ENCODE data around the gene GRIN2A.

Gene GRIN2A

DNA sequence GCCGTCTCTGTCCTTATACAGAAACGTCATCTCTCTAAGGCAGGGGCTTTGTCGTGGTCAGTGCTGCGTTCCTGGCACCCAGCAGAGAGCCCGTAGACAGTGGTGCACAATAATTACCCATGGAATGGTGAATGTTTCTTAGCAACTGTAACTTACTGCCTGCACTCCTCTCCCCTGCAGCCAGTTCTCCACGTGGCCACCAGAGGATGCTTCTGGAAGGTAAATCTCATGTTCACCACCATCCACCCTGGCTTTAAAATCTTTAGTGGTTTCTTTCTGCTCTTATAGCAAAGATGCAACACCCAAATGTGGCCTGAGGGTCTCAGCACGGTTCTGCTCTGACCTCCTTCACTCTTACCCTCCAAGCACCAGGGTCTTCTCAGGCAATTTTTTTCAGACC is 150.8 kb downstream of the GRIN2A start:
- DNase-seq (ENCODE audit: low read depth): no peak

DNA sequence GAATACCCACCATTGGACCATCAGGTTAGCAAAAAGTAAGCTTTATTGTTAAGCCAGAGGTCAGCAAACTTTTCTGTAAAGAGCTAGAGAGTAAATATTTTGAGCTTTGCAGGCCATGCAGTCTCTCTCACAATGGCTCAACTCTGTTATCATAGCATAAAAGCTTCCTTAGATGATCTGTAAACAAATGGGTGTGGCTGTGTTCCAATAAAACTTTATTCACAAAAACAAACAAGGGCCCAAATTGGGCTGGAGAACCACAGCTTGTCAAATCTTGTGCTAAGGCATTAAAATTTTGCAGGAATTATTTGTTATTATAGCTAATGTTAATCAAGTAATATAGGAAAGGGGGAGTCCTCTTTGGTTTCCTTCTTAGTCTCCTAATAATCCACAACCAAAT is 153.6 kb downstream of the GRIN2A start:
- no peak for DNase-seq (ENCODE audit: low read depth)

DNA sequence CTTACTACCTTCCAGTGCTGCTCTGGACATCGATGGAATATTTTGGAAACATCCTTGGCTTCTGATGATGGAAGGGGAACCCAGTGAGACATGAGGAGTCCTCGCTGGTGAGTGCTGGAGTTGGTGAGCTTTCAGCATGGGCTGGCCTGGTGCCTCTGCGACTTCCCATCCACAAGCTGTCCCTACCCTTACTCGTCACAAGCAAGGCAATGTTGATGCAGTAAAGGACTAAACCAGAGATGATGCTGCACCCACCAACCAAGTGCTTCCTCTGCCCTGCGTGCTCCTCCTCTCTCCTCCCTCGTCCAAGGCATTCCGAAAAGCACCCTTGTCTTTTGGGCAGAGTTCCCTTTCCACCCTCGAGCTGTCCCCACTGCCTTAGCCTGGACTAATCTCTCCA is 154.7 kb downstream of the GRIN2A start:
- no peak for DNase-seq (ENCODE audit: low read depth)

DNA sequence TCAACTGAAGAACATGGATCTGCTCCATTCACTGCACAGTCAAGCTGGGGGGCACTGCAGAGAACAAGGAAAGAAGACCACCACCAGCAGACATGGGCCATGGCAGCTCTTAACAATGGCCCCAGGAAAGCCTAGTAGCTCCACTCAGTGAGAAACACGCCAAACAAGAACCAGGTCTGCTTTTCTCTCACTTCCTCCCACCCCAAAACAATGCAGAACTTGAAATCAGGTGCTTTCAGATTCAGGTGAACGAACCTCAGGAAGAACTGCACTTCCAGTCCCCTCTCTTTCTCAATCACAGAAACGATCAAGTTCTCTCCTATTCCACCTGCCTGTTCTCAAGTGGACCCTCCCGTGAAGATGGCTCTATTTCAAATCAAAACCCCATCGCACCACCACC is 155.6 kb downstream of the GRIN2A start:
- DNase-seq (ENCODE audit: low read depth): no peak

DNA sequence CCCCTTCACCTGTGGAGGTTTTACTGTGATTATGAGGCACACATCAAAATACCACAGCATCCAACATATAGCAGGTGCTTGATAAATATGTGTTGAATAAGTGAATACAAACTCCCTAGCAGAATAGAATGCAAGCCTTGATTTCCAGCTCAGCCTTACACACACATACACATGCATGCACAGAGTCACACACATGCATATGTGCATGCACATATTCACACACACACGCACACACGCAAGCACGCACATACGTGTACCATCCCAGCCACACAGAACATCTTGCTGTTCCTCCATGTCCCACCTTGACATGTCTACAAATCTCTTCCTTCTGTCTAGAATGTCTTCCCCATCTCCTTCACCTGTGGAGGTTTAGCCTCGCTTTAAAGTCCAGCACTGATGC is 160.1 kb downstream of the GRIN2A start:
- DNase-seq (ENCODE audit: low read depth): no peak

DNA sequence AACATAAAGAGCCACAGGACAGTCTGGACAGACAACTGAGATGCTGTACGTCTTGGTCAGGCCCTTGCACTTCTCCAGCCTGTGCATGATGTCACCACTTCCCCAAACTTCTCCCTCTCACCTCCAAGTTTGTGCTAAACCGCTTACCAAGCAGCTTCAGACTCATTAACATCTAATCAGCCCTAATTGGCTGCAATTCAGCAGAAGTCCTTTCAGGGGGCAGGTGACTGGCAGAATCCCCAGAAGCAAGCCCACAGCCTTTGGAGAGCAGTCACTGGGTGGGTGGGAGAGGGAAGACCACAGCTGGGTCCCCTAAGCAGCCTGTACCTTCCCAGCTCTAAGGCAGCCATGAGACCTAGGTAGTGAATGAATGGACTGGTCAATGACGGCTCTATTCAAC is 161.4 kb downstream of the GRIN2A start:
- DNase-seq (ENCODE audit: low read depth): no peak

DNA sequence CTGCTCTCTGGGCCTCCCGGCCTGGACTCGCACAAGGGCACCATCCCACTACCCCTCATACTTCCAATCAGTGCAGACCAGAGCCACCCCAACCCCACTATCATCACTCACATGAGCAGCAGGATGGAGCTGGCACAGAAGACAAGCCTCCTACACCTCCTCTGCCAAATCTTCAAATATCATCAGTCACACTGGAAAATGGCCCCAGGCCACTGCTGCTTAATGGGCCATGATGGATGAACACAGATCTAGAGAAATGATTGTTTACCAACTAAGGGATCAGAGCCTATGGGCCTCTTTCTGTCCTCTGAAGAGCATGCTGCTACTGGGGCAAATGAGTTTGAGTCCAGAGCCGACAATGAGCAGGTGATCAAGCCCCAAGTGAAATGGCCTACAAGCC is 165.5 kb downstream of the GRIN2A start:
- no peak for DNase-seq (ENCODE audit: low read depth)

DNA sequence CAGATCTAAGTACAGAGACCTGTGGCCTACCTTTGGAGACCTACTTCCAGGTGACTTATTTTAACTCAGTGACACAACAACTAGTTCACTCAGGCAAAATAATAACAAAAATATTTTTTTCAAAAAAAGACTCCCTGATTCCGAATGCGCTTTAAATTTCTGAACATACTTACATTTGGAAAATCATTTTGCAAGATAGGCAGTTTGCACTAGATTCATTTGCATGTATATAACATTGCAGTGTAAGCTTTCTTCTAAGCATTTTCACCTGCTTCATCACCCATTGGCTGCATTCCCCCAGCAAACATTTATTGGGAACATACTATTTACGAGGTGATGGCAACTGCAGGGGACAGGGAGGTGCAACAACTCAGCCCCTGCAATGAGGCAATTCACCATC is 166.8 kb downstream of the GRIN2A start:
- DNase-seq (ENCODE audit: low read depth): no peak

DNA sequence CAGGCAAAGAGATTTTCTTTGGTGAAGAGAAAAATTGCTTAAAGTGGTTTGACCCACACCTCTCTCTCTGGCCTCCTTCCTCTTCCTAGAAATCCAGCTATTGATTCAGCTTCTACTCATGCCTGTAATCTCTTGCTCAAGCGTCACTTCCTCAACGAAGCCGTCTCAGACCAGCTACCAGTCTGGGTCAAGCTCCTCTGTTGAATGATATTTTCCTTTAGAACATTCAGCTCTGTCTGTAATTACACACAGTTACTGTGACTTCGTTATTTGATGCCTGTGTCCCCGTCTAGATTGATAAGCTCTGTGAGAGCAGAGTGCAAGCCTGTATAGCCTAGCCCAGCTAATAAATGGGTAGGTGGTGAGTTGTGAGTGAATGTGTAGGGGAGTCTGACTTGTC is 168.5 kb downstream of the GRIN2A start:
- DNase-seq (ENCODE audit: low read depth): no peak

DNA sequence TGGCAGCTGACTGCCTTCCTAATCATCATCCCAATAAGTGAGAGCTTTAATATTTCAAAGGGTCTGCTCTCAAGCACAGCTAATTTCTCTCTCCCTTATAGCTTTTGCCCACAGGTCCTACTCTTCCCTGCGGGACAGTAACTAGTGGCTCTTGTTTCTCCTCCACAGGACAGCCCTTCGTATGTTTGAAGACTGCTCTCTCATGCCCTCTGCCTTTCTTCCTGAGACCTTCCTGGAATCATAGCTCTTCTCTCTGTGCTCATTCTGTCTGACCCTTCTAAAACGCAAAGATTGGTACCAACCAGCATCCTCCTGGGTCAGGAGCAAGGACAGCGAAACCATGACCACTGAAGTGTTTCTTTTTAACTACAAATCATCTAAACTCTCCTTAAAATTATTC is 168.9 kb downstream of the GRIN2A start:
- DNase-seq (ENCODE audit: low read depth): no peak

DNA sequence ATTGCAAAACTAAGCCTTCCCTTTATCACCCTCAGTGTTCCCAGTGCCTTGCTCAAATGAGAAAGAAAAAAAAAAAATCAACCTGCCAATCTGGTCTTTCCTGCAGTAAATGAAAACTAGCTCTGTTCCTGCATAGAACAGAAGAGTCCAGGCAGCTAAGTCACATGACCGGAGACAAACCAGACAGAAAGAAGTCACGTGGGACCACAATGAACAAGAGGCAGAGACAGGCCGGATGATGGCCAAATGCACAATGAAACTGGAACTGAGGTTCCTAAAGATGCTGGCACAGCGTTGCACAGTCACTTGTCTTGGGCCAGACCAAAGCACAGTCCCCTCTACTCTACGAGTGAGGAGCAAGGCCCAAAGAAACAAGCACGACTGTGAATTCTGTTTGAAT is 172.5 kb downstream of the GRIN2A start:
- no peak for DNase-seq (ENCODE audit: low read depth)

DNA sequence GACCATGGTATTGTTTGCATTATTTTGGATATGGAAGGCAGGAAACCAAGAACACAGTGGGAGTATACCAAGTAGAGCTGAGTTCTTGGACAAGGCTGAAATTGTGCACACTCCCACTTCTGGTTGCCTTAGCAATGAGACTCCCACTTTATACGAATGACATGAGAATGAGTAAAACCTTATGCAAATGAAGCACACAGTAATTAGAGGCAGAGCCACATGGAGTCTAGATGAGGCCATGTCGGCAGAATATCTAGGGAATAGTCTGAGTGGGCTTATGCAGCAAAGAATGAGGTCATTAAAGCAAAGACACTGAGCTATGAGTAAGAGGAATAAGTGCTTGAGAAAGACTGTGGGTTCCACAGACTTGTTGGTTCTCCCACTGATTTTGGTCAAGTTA is 178.7 kb downstream of the GRIN2A start:
- no peak for DNase-seq (ENCODE audit: low read depth)

DNA sequence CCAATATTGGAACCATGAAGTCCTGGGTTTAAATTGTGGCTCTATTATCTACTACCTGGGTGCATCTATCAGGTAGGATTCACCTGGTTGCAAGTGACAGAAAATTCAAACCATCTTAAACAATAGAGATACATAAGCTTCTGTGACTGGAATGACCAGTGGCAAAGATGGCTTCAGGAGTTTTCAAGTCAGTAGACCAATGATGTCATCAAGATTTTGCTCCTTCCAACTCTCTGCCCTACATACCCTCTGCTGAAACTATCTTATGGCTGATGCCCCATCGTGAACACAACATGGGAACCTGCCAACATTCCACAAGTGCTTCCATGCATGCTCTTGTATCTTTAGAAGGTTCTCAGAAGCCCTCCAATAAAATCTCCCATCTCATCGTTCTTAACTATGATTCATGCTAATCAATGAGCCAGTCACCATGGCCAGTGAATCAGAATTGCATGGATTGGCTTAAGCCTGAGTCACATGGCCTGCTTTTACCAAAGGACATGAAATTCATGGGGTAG is 180.9 kb downstream of the GRIN2A start:
- DNase-seq (ENCODE audit: low read depth): no peak

DNA sequence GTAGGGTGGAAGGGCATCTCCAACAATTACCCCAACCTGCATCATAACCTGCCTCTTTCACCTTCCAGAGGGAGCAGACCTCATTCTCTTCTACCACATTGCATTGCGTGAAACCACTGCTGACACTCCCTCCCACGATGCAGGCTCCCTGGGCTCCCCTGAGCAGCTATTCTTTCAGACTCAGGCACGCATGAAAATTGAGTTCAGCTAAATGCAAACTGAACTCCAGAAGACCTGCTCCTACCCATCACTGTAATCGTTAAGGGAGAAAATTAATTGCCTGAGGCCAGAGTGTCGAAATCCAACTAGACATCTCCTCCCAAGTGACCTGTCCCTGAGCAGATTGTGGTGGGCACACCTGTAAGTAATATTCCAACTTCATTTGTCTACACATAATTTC is 186.0 kb downstream of the GRIN2A start:
- no peak for DNase-seq (ENCODE audit: low read depth)

DNA sequence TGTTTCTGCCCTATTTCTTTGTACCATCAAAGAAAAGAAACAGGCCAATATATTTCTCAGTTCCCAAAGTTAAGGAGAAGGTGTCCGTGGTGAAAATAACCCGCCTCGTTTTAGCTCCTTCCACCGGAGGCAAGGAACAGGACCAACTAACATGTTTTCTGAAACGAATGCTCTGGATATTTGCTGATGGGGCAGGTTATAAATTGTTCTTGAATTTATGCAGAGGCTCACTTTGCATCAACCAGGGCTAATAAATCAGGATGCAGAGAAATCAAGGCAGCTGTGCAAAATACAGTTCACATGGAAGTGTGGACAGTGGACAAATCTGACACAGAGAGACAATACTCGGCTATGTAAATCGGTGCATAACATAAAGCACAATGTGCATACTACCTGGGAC is 189.8 kb downstream of the GRIN2A start:
- no peak for DNase-seq (ENCODE audit: low read depth)

DNA sequence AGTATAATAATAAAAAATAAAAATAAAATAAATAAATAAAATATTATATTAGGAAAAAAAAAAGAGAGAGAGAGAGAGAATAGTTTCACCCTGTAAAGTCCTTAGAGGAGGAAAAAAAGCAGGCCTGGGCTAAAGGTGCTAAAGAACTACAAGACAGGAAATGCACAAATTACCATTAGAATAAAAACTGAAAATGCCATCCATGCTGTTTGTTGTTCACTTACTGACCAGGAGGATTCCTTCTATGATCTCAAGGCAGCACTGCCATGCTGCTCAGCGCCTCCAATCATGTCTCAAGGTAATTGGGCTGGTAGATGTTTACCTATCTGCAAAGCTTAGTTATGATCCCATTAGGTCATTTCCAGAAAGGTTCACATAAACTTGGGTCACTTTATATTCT is 201.2 kb downstream of the GRIN2A start:
- DNase-seq (ENCODE audit: low read depth): no peak

DNA sequence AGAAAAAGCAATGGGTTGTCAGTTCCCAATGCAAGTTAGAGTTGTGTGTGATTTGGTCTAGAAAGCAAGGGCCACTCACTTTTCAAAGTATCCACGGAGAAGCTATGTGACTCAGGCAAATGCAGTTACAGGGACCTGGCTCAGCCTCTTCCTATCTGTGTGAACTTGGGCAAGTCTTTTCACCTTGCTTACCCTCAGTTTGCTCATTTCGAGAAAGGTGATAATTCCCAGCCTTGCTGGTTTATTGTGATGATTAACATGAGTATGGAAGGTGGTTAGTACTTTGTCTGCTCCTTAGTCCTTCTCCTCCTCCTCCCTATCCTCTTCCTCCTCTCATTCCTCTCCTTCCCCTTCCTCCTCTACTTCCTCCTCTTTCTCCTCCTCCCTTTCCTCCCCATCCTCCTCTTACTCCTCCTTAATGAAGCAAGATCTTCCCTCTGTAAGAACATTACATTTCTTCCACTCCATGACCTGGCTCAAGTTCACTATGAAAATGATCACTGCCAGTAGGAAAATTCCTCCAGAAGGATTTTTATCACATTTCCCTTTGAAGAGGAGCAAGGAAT is 204.0 kb downstream of the GRIN2A start:
- DNase-seq (ENCODE audit: low read depth): no peak

DNA sequence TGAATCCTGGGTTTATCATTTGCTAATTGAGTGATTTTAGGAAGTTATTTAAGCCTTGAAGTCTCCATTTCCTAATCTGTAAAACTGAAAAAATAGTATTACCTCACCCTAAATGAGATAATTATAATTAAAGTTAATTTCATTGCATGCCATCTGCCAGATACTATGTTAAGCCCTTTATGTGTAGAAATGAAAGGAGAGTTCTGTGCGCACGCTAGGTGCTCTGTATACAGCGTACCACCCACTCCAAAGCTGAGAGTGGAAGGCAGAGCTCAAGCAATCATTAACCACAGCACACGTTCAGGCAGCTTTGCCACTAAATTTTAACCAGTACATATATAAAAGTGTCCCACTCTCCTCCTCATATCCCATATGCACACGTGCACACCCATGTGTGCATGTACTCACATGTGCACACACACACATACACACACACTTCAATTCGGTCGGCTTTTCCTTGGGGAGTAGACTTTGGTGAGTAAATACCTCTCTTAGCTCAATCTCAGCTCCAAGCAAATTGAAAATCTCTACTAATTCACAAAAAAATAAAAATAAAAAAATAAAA is 204.8 kb downstream of the GRIN2A start:
- no peak for DNase-seq (ENCODE audit: low read depth)

DNA sequence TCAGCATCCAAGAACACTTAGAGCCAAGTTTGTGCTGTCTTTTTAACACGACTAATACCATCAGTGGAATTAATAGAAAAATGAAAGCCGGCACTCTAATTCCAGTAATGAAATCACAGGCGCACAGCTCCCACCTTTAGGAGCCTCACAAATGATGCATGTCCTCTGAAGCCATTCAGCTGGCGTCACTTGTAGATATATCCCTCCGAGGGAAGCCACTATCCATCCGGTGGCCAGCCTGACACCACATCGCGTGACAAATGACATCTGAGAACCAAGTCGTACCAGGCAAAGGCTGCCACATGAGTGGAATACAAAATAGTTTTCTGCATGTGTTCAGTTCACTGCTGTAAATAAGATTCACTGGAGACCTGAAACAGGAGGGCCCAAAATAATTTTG is 205.6 kb downstream of the GRIN2A start:
- DNase-seq (ENCODE audit: low read depth): no peak

DNA sequence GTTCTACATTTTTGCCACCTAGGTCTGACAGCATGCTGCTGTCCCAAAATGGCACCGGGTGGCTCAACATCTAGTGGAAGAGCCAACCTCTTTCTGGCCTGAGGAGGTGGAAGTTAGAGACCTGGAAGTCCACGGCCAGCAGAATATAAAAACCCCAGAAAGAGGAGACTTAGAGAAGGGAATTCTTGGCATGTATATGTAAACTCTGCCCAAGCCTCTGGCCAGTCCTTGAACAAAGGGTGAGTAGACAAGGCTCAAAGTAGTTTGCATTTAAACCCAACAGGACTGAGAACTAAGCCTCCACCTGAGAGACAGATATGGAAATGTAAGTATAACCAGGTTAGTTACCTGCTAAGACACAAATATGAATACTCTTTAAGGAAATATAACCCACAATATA is 210.3 kb downstream of the GRIN2A start:
- no peak for DNase-seq (ENCODE audit: low read depth)

DNA sequence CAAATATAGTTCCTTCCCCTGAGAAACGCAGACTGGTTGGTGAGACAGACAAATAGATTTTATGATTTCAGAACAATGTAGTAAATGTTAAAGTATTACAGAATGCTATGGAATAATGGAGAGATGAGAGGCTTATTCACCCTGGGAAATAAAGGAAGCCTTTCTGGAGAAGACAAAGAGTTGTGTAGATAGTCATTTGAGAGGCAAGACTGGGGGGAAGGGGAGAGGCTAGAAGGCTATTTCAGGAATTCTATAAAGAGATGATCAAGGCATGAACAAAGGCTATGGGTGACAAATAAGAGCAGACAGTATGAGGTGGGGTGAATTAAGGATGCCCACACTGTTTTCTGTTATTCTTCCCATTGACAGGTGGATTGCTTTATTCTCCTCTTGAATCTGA is 211.4 kb downstream of the GRIN2A start:
- DNase-seq (ENCODE audit: low read depth): no peak

DNA sequence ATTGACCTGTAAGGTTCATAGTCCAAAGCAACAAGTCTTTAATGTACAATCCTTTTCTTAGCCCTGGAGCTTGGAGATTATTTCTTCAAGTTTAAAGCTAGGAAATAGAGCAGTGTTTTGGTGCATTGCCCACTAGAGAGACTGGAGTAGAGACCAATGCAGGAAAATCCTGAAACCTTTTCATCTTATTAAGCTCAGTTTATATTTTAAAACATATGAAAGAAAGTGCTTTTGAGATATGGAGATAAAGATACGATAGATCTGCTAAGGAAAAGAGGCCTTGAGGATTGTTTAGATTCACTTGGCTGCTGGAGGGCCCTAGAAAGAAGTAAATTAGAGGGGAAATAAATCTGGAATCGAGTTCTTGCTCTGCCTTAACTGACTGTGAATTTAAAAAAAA is 212.0 kb downstream of the GRIN2A start:
- no peak for DNase-seq (ENCODE audit: low read depth)

DNA sequence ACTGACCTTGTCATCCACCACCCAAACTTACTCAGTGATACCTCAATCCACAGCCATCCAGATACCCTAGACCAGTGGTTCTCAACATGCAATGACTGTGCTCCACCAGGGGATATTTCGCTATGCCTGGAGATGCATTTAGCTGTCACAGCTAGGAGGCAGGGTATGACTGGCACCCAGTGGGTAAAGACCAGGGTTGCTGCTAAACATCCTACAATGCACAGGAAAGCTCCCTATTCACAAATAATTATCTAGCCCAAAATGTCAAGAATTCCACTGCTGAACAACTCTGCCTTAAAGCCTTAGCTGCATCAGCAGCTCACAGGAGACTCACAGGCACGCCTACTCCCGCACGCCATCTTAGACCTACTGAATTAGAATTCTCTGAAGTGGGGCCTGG is 212.6 kb downstream of the GRIN2A start:
- no peak for DNase-seq (ENCODE audit: low read depth)

DNA sequence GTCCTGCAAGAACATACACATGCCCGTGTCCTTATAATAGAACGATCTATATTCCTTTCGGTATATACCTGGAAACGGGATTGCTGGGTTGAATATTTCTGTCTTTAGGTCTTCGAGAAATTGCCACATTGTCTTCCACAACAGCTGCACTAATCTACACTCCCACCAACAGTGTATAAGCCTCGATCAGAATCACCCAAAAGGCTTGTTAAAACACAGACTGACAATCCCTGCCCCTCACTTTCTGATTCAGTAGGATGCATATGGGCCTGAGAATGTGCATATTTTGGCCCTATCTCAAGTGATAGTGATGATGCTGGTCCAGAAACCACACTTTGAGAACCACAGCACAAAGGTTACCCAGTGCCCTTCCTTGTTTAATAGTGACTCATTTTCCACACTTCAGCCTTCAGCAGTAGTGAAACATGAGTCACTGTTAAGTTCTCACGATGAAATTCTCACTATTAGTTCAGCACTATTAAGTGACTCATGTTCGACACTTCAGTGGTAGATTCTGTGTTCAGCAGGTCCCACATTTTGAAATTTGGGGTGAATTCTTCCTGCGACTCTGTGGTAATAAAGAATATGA is 215.6 kb downstream of the GRIN2A start:
- DNase-seq (ENCODE audit: low read depth): no peak
